K562 (cell line): ENCODE data around the gene PDRG1. TPM values are rescaled to one million over a fixed set of nuclear protein-coding genes. Genes with fewer than 3 reads are reported as not detected.

Experiments
- ATAC-seq: fragments of 200-7000 bp; cut with Tn5 transposase; 3 replicates; pipeline ENCODE4 v1.9.1; 2020; ENCODE audit warnings: moderate library complexity
- BruUV-seq: library from RNA; stranded (reverse); fragments of 400-500 nt; replicated peaks from 2 replicates; lab custom pipeline; 2021; lab: Mats Ljungman, UMichigan
- CTCF ChIA-PET: fragments of 300-600 bp; formaldehyde crosslinking; extraction: SDS; loops from one replicate; lab custom pipeline; 2021; ENCODE audit warnings: low intra/inter-chr PET ratio; lab: Yijun Ruan, JAX
- POLR2A ChIA-PET: fragments of 300-600, 350-650 bp; sonication (Branson Sonifier 250); formaldehyde crosslinking; extraction: SDS; loops from one replicate; lab custom pipeline; 2021; ENCODE audit warnings: antibody characterized with exemption, inconsistent platforms; lab: Yijun Ruan, JAX
- DNase-seq, 4 experiments: peaks; one replicate each; pipeline versions ENCODE4 v3.0.0 to v3.0.0-alpha.2; 2011 to 2018; ENCODE audit warnings: low spot score in 3 of 4, mixed read lengths in 3 of 4; ENCODE audit errors: extremely low read depth in 1 of 4
- FAIRE-seq: peaks from 2 replicates; lab custom pipeline; 2011; peaks lifted over from hg19 to GRCh38; lab: Jason Lieb, UNC
- H2AFZ ChIP-seq: 2 replicates; pipeline ENCODE4 v1.6.0; 2011; ENCODE audit warnings: low read depth, low read length, control low read depth, inconsistent platforms
- H3K27ac ChIP-seq: fragments of 200-600 bp; 3 replicates; pipeline ENCODE4 v1.8.0; 2011; ENCODE audit warnings: low read depth, mild to moderate bottlenecking, control low read depth, inconsistent platforms, low read length, moderate library complexity, mixed read lengths; ENCODE audit errors: extremely low read depth
- H3K27me3 ChIP-seq, 2 experiments: fragments of 300-600 bp in 1 of 2; 2 replicates in 1 of 2; 3 replicates in 1 of 2; pipeline versions ENCODE4 v1.6.0 to v1.8.0; 2011; ENCODE audit warnings: inconsistent platforms in 2 of 2, low read length in 2 of 2, mild to moderate bottlenecking in 1 of 2, mixed read lengths in 1 of 2, moderate library complexity in 1 of 2; ENCODE audit not compliant: control insufficient read depth in 2 of 2, insufficient read depth in 2 of 2
- H3K36me3 ChIP-seq: fragments of 300-600 bp; 3 replicates; pipeline ENCODE4 v1.8.0; 2011; ENCODE audit warnings: mild to moderate bottlenecking, low read length, inconsistent platforms; ENCODE audit not compliant: control insufficient read depth, insufficient read depth
- H3K4me1 ChIP-seq, 2 experiments: fragments of 200-600 bp in 1 of 2; replicated peaks in 1 of 2; 2 replicates in 1 of 2; 3 replicates in 1 of 2; pipeline versions ENCODE4 v1.5.1 to v1.8.0; 2011; ENCODE audit warnings: inconsistent platforms in 2 of 2, low read length in 2 of 2, mild to moderate bottlenecking in 1 of 2, mixed read lengths in 1 of 2, moderate library complexity in 1 of 2; ENCODE audit not compliant: control insufficient read depth in 2 of 2, insufficient read depth in 2 of 2
- H3K4me2 ChIP-seq: 2 replicates; pipeline ENCODE4 v1.6.1; 2011; ENCODE audit warnings: low read length, control low read depth, inconsistent platforms, mixed read lengths; ENCODE audit not compliant: insufficient read depth
- H3K4me3 ChIP-seq: fragments of 200-600 bp; sonication (generic), shearing (Covaris generic); 2 replicates; pipeline ENCODE4 v1.5.1; 2016; ENCODE audit warnings: control low read depth, inconsistent platforms
- H3K79me2 ChIP-seq: fragments of 200-600 bp; 3 replicates; pipeline ENCODE4 v1.8.0; 2011; ENCODE audit warnings: low read length, inconsistent platforms; ENCODE audit not compliant: control insufficient read depth, insufficient read depth
- H3K9ac ChIP-seq, 2 experiments: 2 replicates each; pipeline versions ENCODE4 v1.6.0 to v1.6.1; 2011; ENCODE audit warnings: low read depth in 2 of 2, low read length in 2 of 2, control low read depth in 1 of 2, inconsistent platforms in 1 of 2, mild to moderate bottlenecking in 1 of 2, mixed read lengths in 1 of 2; ENCODE audit not compliant: insufficient read depth in 1 of 2
- H3K9me1 ChIP-seq: one replicate; pipeline ENCODE4 v1.6.0; 2011; ENCODE audit warnings: inconsistent platforms, mild to moderate bottlenecking, low read length, moderate library complexity; ENCODE audit not compliant: control insufficient read depth, insufficient read depth
- H3K9me3 ChIP-seq: replicated peaks from 2 replicates; pipeline ENCODE4 v1.5.1; 2011; ENCODE audit warnings: low read depth, low read length, inconsistent platforms; ENCODE audit not compliant: control insufficient read depth, insufficient read depth
- H4K20me1 ChIP-seq: replicated peaks from 2 replicates; pipeline ENCODE4 v1.6.1; 2011; ENCODE audit warnings: low read length, inconsistent platforms, mixed read lengths; ENCODE audit not compliant: control insufficient read depth, insufficient read depth
- ELF2 ChIP-seq: fragments of 250-450 bp; sonication (Bioruptor Pico); IDR thresholded peaks from 2 replicates; pipeline ENCODE4 v1.5.0; 2021; ENCODE audit warnings: mild to moderate bottlenecking
- ETV6 ChIP-seq, 3 experiments: fragments of 150-350 bp in 1 of 3; sonication (generic) in 1 of 3; formaldehyde crosslinking in 1 of 3; IDR thresholded peaks; 2 replicates each; pipeline versions ENCODE4 v1.6.1 to v1.8.0; 2014 to 2022; ENCODE audit warnings: borderline replicate concordance in 2 of 3, low read depth in 2 of 3, antibody characterized with exemption in 1 of 3, low read length in 1 of 3, mild to moderate bottlenecking in 1 of 3, missing genetic modification reagents in 1 of 3
- HNRNPK ChIP-seq: fragments of 200-400 bp; formaldehyde crosslinking; IDR thresholded peaks from one replicate; pipeline ENCODE4 v1.6.1; 2018; ENCODE audit warnings: mild to moderate bottlenecking, low read depth, low read length; ENCODE audit not compliant: poor library complexity, severe bottlenecking
- ILK ChIP-seq: fragments of 450-650 bp; IDR thresholded peaks from 2 replicates; pipeline ENCODE4 v1.6.1; 2016; ENCODE audit warnings: missing genetic modification characterization, low read depth, mild to moderate bottlenecking, missing compliant biosample characterization, moderate library complexity, borderline replicate concordance
- NCOA6 ChIP-seq: fragments of 450-650 bp; IDR thresholded peaks from 2 replicates; pipeline ENCODE4 v1.6.1; 2017; ENCODE audit warnings: mild to moderate bottlenecking
- SP1 ChIP-seq: sonication (generic); formaldehyde crosslinking; IDR thresholded peaks from 2 replicates; pipeline ENCODE4 v1.8.1; 2022; ENCODE audit warnings: mild to moderate bottlenecking, missing genetic modification reagents
- TAL1 ChIP-seq: fragments of 450-650 bp; IDR thresholded peaks from 2 replicates; pipeline ENCODE4 v1.6.1; 2016; ENCODE audit warnings: mild to moderate bottlenecking
- ZFX ChIP-seq: sonication (generic); formaldehyde crosslinking; IDR thresholded peaks from 2 replicates; pipeline ENCODE4 v1.8.0; 2022; ENCODE audit warnings: mild to moderate bottlenecking, missing genetic modification reagents, moderate library complexity
- ZNF146 ChIP-seq: IDR thresholded peaks from one replicate; pipeline ENCODE4 v1.6.1; 2018; ENCODE audit warnings: missing compliant biosample characterization; ENCODE audit not compliant: unreplicated experiment
- ZNF232 ChIP-seq: sonication (generic); formaldehyde crosslinking; IDR thresholded peaks from 2 replicates; pipeline ENCODE4 v1.8.0; 2022; ENCODE audit warnings: mild to moderate bottlenecking, missing genetic modification reagents
- ZNF431 ChIP-seq: sonication (generic); formaldehyde crosslinking; IDR thresholded peaks from 2 replicates; pipeline ENCODE4 v1.8.0; 2022; ENCODE audit warnings: mild to moderate bottlenecking, missing genetic modification reagents
- ZNF583 ChIP-seq: fragments of 250-450 bp; sonication (Bioruptor Pico); IDR thresholded peaks from 2 replicates; pipeline ENCODE4 v1.4.0; 2020
- WGBS: fragments of 100-300 bp; shearing (Covaris generic); methylation state at CpG from one replicate; pipeline ENCODE4 v1.1.6; 2016; ENCODE audit warnings: low coverage, mixed read lengths; ENCODE audit not compliant: insufficient coverage; ENCODE audit errors: missing lambda C conversion rate; 5-methylcytosine and 5-hydroxymethylcytosine counted together
- in situ Hi-C: fragments of 300-500 bp; cut with MboI; formaldehyde crosslinking; loops from 4 replicates; pipeline ENCODE4 v1.15.0; 2018; ENCODE audit warnings: inconsistent platforms, mixed read lengths
- intact Hi-C: fragments of 100-400 bp; cut with micrococcal nuclease; formaldehyde crosslinking; loops from 2 replicates; pipeline ENCODE4 v1.14.2; 2022
- polyA plus RNA-seq, 8 experiments: library from polyadenylated mRNA; depleted of rRNA in 4 of 8; stranded (reverse) in 5 of 8; unstranded in 3 of 8; fragments of >200 nt; fragmentation: Nextera tagmentation in 2 of 8; fragmentation: Illumina TruSeq in 1 of 8; extraction: Ambion mirVana in 2 of 8; extraction: Trizol in 1 of 8; gene quantifications; 2 replicates each; pipeline versions ENCODE4 v1.2.1 to v1.2.3, GENCODE V29; 2011 to 2014; ENCODE audit warnings: inconsistent platforms in 1 of 8, missing spikeins in 1 of 8
- total RNA-seq, 7 experiments: library from RNA; depleted of rRNA in 6 of 7; stranded (reverse); fragments of >200 nt in 6 of 7; fragmentation: Illumina TruSeq in 2 of 7; extraction: Trizol in 2 of 7; gene quantifications; 2 replicates each; pipeline versions ENCODE4 v1.2.1 to v1.2.3, GENCODE V29; 2011 to 2021; ENCODE audit warnings: low replicate concordance in 1 of 7
- TF ChIP-seq, protein P1 (sequence below): sonication (generic); formaldehyde crosslinking; IDR thresholded peaks from 2 replicates; pipeline ENCODE4 v1.8.0; 2022; ENCODE audit warnings: mild to moderate bottlenecking, missing genetic modification reagents, borderline replicate concordance
- TF ChIP-seq, protein P2 (sequence below): sonication (generic); formaldehyde crosslinking; IDR thresholded peaks from 2 replicates; pipeline ENCODE4 v1.8.1; 2023; ENCODE audit warnings: missing genetic modification reagents, mild to moderate bottlenecking, borderline replicate concordance

Gene PDRG1
- total and polyA plus RNA-seq, 9 of the 15 experiments (the other 6 are each of a cell fraction or from before 2014, with no cell fraction given) = 12.6 to 58.6 (median 26.1) TPM

DNA sequence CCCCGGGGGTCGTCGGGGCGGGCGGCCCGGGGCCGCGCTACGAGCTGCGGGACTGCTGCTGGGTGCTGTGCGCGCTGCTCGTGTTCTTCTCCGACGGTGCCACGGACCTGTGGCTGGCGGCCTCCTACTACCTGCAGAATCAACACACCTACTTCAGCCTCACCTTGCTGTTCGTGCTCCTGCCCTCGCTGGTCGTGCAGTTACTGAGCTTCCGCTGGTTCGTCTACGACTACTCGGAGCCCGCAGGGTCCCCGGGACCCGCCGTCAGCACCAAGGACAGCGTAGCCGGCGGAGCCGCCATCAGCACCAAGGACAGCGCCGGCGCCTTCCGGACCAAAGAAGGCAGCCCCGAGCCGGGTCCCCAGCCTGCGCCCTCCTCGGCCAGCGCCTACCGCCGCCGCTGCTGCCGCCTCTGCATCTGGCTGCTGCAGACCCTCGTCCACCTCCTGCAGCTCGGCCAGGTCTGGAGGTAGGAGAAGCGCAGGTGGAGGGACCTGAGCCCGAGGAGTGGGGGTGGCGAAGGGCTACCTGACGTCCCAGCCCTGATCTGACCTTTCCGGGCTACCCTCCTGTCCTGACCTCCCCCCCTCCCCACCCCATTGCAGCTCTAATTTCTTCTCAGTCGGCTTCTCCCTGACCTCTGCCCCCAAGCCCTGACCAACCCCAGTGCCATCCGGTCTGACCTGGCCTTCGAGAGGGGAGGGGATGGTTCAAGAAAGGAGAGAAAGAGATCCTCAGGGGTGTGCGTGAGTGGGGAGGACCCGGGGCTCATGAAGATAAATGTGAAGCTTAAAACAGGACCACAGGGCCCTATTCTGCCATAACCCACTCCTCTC is 16.7 kb upstream of the PDRG1 start:
- H3K9ac ChIP-seq = no peak overlapping the region
- H3K4me3 ChIP-seq = peak overlapping the region; percentile 4; the same call in 1 of the 2 replicates
- DNase-seq (peak; percentile 85 to 96 (median 94)), ATAC-seq (peak; percentile 98), FAIRE-seq (no peak)
- POLR2A ChIA-PET = interaction anchor here (0.9 to 1.1 kb wide), 2 partner anchors 9 to 26 kb away, joined by 3 read pairs; no protein-coding TSS in a partner anchor
- H2AFZ ChIP-seq = no peak overlapping the region
- in situ Hi-C loops = no loop called here
- H3K27me3 ChIP-seq = peaks cover 12 to 27% of the 10 kb centered on the region in 2 experiments; a peak in 4 of 5 replicates
- intact Hi-C loops = no loop called here
- no peaks in the 10 kb centered on the region for H3K9me3 ChIP-seq
- no peak overlapping the region for H3K27ac ChIP-seq
- H3K4me1 ChIP-seq = peaks cover 0 to 11% of the 10 kb centered on the region in 2 experiments; a peak in 2 of 5 replicates
- H3K9me1 ChIP-seq = no peaks in the 10 kb centered on the region
- 7% methylated on average over 20 of the region's 57 CpGs for WGBS
- CTCF ChIA-PET = no interaction called here
- peaks cover 5% of the 10 kb centered on the region for H4K20me1 ChIP-seq
- H3K4me2 ChIP-seq = peak overlapping the region; percentile 56
- H3K36me3 ChIP-seq = no peaks in the 10 kb centered on the region
- BruUV-seq = no TSS peak
- H3K79me2 ChIP-seq = no peaks in the 10 kb centered on the region
- TF ChIP-seq ELF2 (CRISPR knock-in tag) (peak; percentile 34; the same call in 1 of the 2 replicates), ZNF431 (CRISPR knock-in tag) (peak; percentile 96), ILK (tag) (no peak), SP1 (CRISPR knock-in tag) (peak; percentile 87), ZNF146 (peak; percentile 98), NCOA6 (peak; percentile 100), ETV6 (IDR thresholded peaks at IDR 0.05; ENCODE audit: borderline replicate concordance in 1 of 2, low read depth in 2 of 2, low read length in 1 of 2) (no peak; a peak in 1 of 4 replicates), ETV6 (CRISPR knock-in tag; IDR thresholded peaks at IDR 0.05; ENCODE audit: borderline replicate concordance) (peak; percentile 100), ZNF583 (peak; percentile 93), HNRNPK (no peak), ZFX (CRISPR knock-in tag) (peak; percentile 75), TAL1 (no peak), ZNF232 (CRISPR knock-in tag) (peak; percentile 100)
- TF ChIP-seq, protein P1, sequence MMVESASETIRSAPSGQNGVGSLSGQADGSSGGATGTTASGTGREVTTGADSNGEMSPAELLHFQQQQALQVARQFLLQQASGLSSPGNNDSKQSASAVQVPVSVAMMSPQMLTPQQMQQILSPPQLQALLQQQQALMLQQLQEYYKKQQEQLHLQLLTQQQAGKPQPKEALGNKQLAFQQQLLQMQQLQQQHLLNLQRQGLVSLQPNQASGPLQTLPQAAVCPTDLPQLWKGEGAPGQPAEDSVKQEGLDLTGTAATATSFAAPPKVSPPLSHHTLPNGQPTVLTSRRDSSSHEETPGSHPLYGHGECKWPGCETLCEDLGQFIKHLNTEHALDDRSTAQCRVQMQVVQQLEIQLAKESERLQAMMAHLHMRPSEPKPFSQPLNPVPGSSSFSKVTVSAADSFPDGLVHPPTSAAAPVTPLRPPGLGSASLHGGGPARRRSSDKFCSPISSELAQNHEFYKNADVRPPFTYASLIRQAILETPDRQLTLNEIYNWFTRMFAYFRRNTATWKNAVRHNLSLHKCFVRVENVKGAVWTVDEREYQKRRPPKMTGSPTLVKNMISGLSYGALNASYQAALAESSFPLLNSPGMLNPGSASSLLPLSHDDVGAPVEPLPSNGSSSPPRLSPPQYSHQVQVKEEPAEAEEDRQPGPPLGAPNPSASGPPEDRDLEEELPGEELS (CRISPR knock-in tag) = peak; percentile 100
- TF ChIP-seq, protein P2, sequence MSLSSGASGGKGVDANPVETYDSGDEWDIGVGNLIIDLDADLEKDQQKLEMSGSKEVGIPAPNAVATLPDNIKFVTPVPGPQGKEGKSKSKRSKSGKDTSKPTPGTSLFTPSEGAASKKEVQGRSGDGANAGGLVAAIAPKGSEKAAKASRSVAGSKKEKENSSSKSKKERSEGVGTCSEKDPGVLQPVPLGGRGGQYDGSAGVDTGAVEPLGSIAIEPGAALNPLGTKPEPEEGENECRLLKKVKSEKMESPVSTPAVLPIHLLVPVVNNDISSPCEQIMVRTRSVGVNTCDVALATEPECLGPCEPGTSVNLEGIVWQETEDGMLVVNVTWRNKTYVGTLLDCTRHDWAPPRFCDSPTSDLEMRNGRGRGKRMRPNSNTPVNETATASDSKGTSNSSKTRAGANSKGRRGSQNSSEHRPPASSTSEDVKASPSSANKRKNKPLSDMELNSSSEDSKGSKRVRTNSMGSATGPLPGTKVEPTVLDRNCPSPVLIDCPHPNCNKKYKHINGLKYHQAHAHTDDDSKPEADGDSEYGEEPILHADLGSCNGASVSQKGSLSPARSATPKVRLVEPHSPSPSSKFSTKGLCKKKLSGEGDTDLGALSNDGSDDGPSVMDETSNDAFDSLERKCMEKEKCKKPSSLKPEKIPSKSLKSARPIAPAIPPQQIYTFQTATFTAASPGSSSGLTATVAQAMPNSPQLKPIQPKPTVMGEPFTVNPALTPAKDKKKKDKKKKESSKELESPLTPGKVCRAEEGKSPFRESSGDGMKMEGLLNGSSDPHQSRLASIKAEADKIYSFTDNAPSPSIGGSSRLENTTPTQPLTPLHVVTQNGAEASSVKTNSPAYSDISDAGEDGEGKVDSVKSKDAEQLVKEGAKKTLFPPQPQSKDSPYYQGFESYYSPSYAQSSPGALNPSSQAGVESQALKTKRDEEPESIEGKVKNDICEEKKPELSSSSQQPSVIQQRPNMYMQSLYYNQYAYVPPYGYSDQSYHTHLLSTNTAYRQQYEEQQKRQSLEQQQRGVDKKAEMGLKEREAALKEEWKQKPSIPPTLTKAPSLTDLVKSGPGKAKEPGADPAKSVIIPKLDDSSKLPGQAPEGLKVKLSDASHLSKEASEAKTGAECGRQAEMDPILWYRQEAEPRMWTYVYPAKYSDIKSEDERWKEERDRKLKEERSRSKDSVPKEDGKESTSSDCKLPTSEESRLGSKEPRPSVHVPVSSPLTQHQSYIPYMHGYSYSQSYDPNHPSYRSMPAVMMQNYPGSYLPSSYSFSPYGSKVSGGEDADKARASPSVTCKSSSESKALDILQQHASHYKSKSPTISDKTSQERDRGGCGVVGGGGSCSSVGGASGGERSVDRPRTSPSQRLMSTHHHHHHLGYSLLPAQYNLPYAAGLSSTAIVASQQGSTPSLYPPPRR (CRISPR knock-in tag) = peak; percentile 100
